Large intestine (tissue), 3 donors: ENCODE measurements around the gene NEK11. TPM values are rescaled to one million over a fixed set of nuclear protein-coding genes. Genes with fewer than 3 reads are reported as not detected.

Source experiments
- DNase-seq, 2 donors: peaks; one replicate each; pipeline versions ENCODE4 v3.0.0 to v3.0.0-alpha.2; 2013
- H3K27ac ChIP-seq: one replicate; pipeline ENCODE4 v1.5.1; 2013; ENCODE audit warnings: low read length
- H3K27me3 ChIP-seq: 2 replicates; pipeline ENCODE4 v1.6.1; 2013; ENCODE audit warnings: low read length; ENCODE audit not compliant: control insufficient read depth, insufficient read depth
- H3K36me3 ChIP-seq: 2 replicates; pipeline ENCODE4 v1.6.1; 2013; ENCODE audit warnings: low read length; ENCODE audit not compliant: control insufficient read depth, insufficient read depth
- H3K4me1 ChIP-seq: one replicate; pipeline ENCODE4 v1.6.1; 2013; ENCODE audit warnings: low read length; ENCODE audit not compliant: control insufficient read depth, insufficient read depth
- H3K4me3 ChIP-seq: one replicate; pipeline ENCODE4 v1.5.1; 2013; ENCODE audit warnings: low read length
- H3K9me3 ChIP-seq: one replicate; pipeline ENCODE4 v1.6.1; 2013; ENCODE audit warnings: mild to moderate bottlenecking, low read depth, low read length, moderate library complexity; ENCODE audit not compliant: control insufficient read depth
- WGBS: methylation state at CpG from one replicate; pipeline ENCODE4 v1.1.5; 2013; ENCODE audit warnings: low lambda C conversion rate; ENCODE audit not compliant: insufficient coverage; 5-methylcytosine and 5-hydroxymethylcytosine counted together
- polyA plus RNA-seq: library from polyadenylated mRNA; unstranded; fragments of 120-200 nt; gene quantifications from one replicate; pipeline ENCODE4 v1.2.1, GENCODE V29; 2013

NEK11 gene
- polyA plus RNA-seq, 1 donor, result 10.5 TPM

DNA sequence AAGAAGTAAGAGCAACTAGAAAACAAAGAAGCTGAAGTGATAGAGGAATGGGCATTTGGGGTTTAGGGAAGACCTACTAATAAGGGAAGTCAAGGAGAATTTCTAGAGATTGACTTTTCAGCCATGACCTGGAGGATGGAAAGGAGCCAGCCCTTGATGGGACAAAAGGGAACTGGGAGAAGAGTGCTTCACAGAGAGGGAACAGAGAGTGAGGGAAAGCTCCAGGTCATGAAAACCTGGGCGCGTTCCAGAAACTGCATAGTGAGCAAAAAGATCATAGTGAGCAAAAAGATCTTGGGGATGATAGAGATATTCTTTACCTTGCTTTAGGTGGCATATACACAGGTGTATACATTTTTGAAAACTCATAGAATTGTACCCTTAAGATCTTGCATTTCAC is 211.8 kb downstream of the NEK11 start:
- no peaks in the 10 kb centered on the region for H3K27me3 ChIP-seq
- H3K27ac ChIP-seq, result no peak overlapping the region
- 83% methylated on average over 2 of the region's 2 CpGs for WGBS

DNA sequence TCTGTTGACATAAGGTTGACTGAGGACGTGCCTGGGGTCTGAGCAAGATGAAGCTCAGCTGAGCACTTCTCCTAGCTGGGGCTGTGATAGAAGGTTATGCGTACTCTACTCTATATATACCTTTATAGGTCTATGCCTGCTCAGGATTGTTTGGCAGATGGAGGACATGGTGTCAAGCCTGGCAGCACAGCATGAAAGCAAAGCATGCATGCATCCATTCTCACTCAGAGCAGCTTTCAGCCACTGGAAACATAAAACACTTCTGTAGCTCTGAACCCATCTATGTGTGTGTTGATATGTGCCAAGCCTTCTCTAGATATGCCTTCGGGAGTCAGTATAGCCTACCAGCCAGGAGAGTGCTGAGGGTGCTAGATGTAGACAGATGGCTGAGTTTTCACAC is 212.6 kb downstream of the NEK11 start:
- WGBS, result no CpG with 5 or more reads among the region's 3 CpGs
- H3K4me1 ChIP-seq, result no peaks in the 10 kb centered on the region
- no peak overlapping the region for H3K4me3 ChIP-seq
- H3K27me3 ChIP-seq, result no peaks in the 10 kb centered on the region
- no peaks in the 10 kb centered on the region for H3K36me3 ChIP-seq
- no peak overlapping the region for H3K27ac ChIP-seq
- H3K9me3 ChIP-seq, result no peaks in the 10 kb centered on the region
- DNase-seq, result no peak

More for the DNA sequence above, 211.8 kb downstream of the NEK11 start:
- Histone ChIP-seq H3K4me1 (no peaks in the 10 kb centered on the region), H3K36me3 (no peaks in the 10 kb centered on the region), H3K9me3 (no peaks in the 10 kb centered on the region), H3K4me3 (no peak overlapping the region)
- DNase-seq, result no peak

DNA sequence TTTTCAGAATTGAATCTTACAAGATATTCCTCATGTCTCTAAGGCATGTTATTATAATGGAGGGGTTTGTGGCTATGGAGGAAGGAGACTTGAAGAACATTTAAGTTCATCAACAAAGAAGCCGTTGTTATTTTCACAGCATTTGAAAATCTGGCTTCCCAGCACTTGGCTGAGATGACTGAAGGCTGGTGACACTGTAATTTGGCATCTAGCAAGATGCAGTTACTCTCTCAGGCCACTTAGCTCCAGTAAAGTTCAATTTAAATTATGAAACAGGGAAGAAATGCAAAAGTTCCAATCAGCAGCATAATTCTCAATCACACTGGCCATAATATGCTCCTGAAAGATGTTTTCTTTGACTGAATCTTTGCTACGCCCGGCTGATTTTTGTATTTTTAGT is 215.5 kb downstream of the NEK11 start:
- H3K36me3 ChIP-seq, result no peaks in the 10 kb centered on the region
- H3K27ac ChIP-seq, result no peak overlapping the region
- H3K4me3 ChIP-seq, result no peak overlapping the region
- no peak for DNase-seq
- no peaks in the 10 kb centered on the region for H3K27me3 ChIP-seq
- no CpG with 5 or more reads among the region's 3 CpGs for WGBS
- H3K4me1 ChIP-seq, result no peaks in the 10 kb centered on the region
- no peaks in the 10 kb centered on the region for H3K9me3 ChIP-seq

DNA sequence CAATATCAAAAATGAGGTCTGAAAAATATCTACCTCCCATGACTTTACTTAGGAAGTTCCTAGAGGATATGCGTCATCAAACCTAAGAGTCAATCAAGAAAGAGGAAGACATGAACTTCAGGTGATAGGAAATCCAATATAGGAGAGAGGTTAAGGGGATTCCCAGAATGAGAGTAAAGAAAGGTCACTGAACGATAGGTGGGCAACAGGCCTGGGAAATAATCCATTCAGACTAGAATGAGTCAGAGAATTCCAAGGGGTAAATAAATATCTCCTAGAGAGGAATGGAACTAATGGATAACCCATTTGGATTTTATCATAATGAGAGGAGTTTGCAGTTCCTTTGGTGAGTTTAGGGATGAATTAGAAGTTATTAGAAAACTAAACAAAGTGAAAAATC is 223.8 kb downstream of the NEK11 start:
- Histone ChIP-seq H3K4me3 (no peak overlapping the region), H3K27ac (no peak overlapping the region), H3K27me3 (no peaks in the 10 kb centered on the region), H3K4me1 (no peaks in the 10 kb centered on the region), H3K9me3 (no peaks in the 10 kb centered on the region), H3K36me3 (no peaks in the 10 kb centered on the region)
- DNase-seq, result no peak
- WGBS, result 57% methylated on average over 2 of the region's 2 CpGs

DNA sequence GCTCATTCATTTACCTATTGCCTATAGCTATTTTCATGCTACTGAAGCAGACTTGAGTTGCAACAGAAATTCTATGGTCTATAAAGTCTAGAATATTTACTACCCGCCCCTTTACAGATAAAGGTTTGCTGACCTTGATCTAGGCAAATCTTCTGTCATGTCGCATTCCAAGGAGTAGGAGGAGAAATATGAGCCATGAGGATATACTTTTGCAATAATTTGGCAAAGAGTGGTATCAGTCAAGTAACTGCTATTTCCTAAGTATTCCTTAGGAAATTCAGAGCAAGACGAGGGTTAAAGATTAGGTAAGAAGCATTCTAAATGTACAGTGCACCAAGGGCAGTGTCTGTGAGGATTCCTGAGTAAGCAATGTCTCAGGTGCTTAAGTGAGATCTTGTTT is 233.8 kb downstream of the NEK11 start:
- Histone ChIP-seq H3K36me3 (no peaks in the 10 kb centered on the region), H3K4me3 (no peak overlapping the region), H3K27me3 (no peaks in the 10 kb centered on the region), H3K4me1 (no peaks in the 10 kb centered on the region), H3K9me3 (no peaks in the 10 kb centered on the region), H3K27ac (no peak overlapping the region)
- no peak for DNase-seq
- 69% methylated on average over 2 of the region's 3 CpGs for whole genome bisulfite sequencing

DNA sequence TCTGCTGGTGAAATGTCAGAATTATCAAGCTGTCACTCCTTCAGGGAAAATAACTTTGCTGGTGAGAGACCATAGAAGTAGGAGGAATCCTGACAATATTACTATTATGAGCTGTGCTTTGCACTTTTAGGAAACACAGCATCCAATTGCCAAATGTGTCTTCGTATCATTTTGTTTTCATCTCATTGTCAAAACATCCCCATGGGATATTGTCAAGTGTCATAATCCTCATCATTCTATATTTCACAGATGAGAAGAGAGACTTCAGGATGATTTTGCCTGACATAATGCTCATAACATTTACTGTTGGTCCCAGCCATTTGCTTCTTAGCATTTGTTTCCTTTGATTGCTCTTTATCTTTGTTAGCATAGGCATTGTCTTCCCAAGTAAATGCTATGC is 234.4 kb downstream of the NEK11 start:
- Histone ChIP-seq H3K27ac (no peak overlapping the region), H3K9me3 (no peaks in the 10 kb centered on the region), H3K4me1 (no peaks in the 10 kb centered on the region), H3K27me3 (no peaks in the 10 kb centered on the region), H3K36me3 (no peaks in the 10 kb centered on the region), H3K4me3 (no peak overlapping the region)
- no peak for DNase-seq
- 100% methylated on average over 1 of the region's 1 CpG for WGBS

DNA sequence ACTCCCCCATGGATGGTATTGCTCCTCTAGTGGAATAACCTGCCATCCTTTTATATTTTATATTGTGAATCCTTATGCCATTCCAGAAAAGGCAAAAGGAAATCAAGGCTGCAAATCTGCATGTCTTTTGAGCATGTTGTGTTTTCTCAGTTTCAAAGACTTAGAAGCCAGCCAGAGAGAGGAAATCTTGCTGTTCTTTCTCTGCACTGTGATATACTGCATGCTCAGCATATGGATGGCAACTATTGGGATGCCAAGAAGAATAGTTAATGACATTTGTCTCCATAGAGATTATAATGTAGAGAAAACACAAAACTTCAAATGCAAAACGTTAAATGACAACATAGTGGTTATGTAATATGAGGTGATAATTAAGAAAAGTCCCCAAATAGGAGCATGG is 248.9 kb downstream of the NEK11 start:
- H3K4me1 ChIP-seq, result no peaks in the 10 kb centered on the region
- no peaks in the 10 kb centered on the region for H3K27me3 ChIP-seq
- no peak overlapping the region for H3K27ac ChIP-seq
- DNase-seq, result no peak
- H3K36me3 ChIP-seq, result no peaks in the 10 kb centered on the region
- no peaks in the 10 kb centered on the region for H3K9me3 ChIP-seq
- no peak overlapping the region for H3K4me3 ChIP-seq
- 100% methylated on average over 1 of the region's 1 CpG for WGBS

DNA sequence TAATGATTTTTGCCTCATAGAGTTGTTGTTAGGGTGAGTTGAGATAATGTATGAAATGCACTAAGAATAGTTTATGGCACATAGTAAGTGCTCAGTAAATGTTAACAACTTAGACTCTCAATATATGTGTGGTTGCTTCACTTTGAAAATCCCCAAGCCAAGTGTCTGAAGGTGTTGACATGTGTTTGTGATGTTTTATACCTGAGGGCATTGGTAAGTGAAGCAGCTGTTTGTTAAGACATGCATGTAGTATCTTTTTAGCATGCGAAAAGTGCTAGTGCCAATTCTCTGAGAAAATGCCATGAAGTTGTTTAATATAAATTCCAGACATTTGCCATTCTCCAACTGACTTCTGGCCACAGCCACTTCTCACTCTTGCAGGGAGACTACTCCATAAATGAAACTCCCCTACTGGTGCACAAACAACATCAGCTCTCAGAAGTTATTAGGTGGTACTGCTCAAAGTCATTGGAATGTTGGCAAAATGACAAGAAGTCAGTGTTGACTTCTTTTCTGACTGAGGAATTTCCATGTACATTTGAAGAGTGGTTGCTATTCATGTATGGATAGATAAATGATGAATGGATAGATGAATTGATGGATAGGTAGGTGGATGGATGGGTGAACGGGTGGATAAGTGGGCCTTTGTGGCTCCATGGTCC is 251.3 kb downstream of the NEK11 start:
- no peak overlapping the region for H3K27ac ChIP-seq
- no peaks in the 10 kb centered on the region for H3K4me1 ChIP-seq
- H3K9me3 ChIP-seq, result no peaks in the 10 kb centered on the region
- H3K27me3 ChIP-seq, result no peaks in the 10 kb centered on the region
- no CpG with 5 or more reads among the region's 2 CpGs for WGBS
- H3K36me3 ChIP-seq, result no peaks in the 10 kb centered on the region
- no peak for DNase-seq
- no peak overlapping the region for H3K4me3 ChIP-seq

DNA sequence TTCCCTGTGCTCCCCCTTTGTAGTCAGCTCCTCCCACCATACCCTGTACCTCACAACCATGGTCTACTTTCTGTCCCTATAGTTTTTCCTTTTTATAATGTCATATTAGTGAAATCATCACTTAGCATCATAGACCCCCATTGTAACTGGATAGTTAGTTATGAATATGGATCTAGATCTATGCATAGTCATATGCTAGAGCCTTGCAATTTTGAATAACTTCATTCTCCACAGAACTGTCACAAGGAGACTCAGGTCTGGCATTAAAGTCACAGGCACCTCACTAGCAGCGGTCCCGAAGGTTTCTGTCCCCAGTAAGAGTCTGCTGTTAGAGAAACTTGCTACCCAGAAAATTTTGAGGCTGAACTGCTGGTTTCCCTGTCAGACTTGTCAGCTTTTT is 252.9 kb downstream of the NEK11 start:
- Histone ChIP-seq H3K4me3 (no peak overlapping the region), H3K9me3 (no peaks in the 10 kb centered on the region), H3K36me3 (no peaks in the 10 kb centered on the region), H3K4me1 (no peaks in the 10 kb centered on the region), H3K27ac (no peak overlapping the region), H3K27me3 (no peaks in the 10 kb centered on the region)
- no CpG with 5 or more reads among the region's 2 CpGs for WGBS
- DNase-seq, result no peak

DNA sequence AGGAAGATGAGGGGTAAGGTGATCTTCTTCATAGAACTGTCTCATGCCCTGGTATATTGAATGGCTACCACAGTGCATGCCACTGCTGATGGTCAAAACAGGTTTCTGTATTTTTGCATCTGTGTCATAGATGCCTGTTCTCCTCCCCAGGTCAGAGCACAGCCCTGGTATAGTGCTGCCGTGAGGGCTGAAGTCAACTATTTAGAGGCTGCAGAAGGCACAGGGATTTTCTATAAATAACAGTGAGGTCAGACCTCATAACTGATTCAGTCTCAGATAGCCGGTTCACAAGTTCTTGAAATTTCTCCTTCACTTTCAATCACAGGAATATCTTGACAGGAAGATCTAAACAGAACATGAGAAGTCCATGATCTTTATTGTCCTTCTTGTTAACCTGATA is 255.7 kb downstream of the NEK11 start:
- WGBS, result 67% methylated on average over 1 of the region's 2 CpGs
- H3K9me3 ChIP-seq, result no peaks in the 10 kb centered on the region
- H3K27me3 ChIP-seq, result no peaks in the 10 kb centered on the region
- no peaks in the 10 kb centered on the region for H3K36me3 ChIP-seq
- no peaks in the 10 kb centered on the region for H3K4me1 ChIP-seq
- no peak overlapping the region for H3K27ac ChIP-seq
- H3K4me3 ChIP-seq, result no peak overlapping the region
- no peak for DNase-seq

DNA sequence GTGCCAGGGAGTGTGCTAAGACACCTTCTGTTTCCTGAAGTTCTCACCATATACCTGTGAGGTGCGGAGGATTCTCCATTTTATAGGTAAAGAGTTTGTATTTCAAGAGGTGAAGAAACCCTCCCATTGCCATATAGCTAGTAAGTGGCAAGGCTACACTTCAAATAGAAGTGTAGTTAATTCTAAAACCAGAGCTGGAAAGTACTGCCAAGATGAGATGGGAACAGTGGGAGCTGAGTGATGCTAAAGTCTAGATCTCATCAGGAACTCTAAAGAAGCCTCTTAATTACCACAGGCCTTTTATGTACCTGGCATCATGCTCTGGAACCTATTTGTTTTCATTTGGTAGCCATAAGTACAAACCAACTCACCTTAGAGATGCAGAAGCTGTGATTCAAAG is 256.3 kb downstream of the NEK11 start:
- DNase-seq, result no peak
- H3K9me3 ChIP-seq, result no peaks in the 10 kb centered on the region
- H3K27ac ChIP-seq, result no peak overlapping the region
- no peaks in the 10 kb centered on the region for H3K36me3 ChIP-seq
- no peaks in the 10 kb centered on the region for H3K27me3 ChIP-seq
- H3K4me1 ChIP-seq, result no peaks in the 10 kb centered on the region
- H3K4me3 ChIP-seq, result no peak overlapping the region
- WGBS, result no CpG with 5 or more reads among the region's 1 CpG
